Stimulated activated naive CD8-positive, alpha-beta T cell treated with anti-CD3 and anti-CD28 coated beads, Interleukin-15, amount 100 ng/mL, for 72 hours (primary cell): Measurements from ENCODE around the gene SLC38A10.
A peak's percentile ranks its signal among the peaks of the same experiment; 100 is the strongest.

ENCODE experiments used
- ATAC-seq: fragments of 150-1000 bp; cut with Tn5 transposase; 2 replicates; pipeline ENCODE4 v1.10.0; 2021; ENCODE audit warnings: mild to moderate bottlenecking, moderate library complexity
- DNase-seq, 2 donors: peaks; one replicate each; pipeline ENCODE4 v3.0.0; 2021 to 2022
- H3K27ac Mint-ChIP-seq, 2 donors: one replicate each; pipeline ENCODE4 v1.8.0; 2022; ENCODE audit warnings: mild to moderate bottlenecking in 2 of 2, mixed read lengths in 2 of 2, moderate library complexity in 2 of 2
- H3K27me3 Mint-ChIP-seq: one replicate; pipeline ENCODE4 v1.8.0; 2022; ENCODE audit warnings: mixed read lengths
- H3K4me1 Mint-ChIP-seq: one replicate; pipeline ENCODE4 v1.8.0; 2022; ENCODE audit warnings: mild to moderate bottlenecking, mixed read lengths
- H3K4me3 Mint-ChIP-seq, 2 donors: one replicate each; pipeline ENCODE4 v1.8.0; 2022; ENCODE audit warnings: mild to moderate bottlenecking in 2 of 2, mixed read lengths in 2 of 2, moderate library complexity in 1 of 2
- H3K9me3 Mint-ChIP-seq, 2 donors: one replicate each; pipeline ENCODE4 v1.8.0; 2022; ENCODE audit warnings: mixed read lengths in 2 of 2

The SLC38A10 gene

GRCh38 chr17:81240761-81241160 lies 54.3 kb downstream of the SLC38A10 start:
- DNase-seq (no peak), ATAC-seq (no peak)
- Mint-ChIP-seq H3K9me3 (no peaks in the 10 kb centered on the region), H3K27ac (peak overlapping the region in 1 of 2 donors; percentile 6), H3K27me3 (no peaks in the 10 kb centered on the region), H3K4me3 (peak overlapping the region; percentile 94 to 95), H3K4me1 (peaks cover 57% of the 10 kb centered on the region)

- H3K27me3 Mint-ChIP-seq: no peaks in the 10 kb centered on the region
- peak; percentile 21 for ATAC-seq
- DNase-seq: peak; percentile 48 to 74
- peak overlapping the region; percentile 94 to 95 for H3K4me3 Mint-ChIP-seq
- no peaks in the 10 kb centered on the region for H3K9me3 Mint-ChIP-seq
- H3K27ac Mint-ChIP-seq: peak overlapping the region; percentile 96 to 98
- peaks cover 65% of the 10 kb centered on the region for H3K4me1 Mint-ChIP-seq
Measured at GRCh38 chr17:81239714-81240555, 55.2 kb downstream of the SLC38A10 start.

DNA sequence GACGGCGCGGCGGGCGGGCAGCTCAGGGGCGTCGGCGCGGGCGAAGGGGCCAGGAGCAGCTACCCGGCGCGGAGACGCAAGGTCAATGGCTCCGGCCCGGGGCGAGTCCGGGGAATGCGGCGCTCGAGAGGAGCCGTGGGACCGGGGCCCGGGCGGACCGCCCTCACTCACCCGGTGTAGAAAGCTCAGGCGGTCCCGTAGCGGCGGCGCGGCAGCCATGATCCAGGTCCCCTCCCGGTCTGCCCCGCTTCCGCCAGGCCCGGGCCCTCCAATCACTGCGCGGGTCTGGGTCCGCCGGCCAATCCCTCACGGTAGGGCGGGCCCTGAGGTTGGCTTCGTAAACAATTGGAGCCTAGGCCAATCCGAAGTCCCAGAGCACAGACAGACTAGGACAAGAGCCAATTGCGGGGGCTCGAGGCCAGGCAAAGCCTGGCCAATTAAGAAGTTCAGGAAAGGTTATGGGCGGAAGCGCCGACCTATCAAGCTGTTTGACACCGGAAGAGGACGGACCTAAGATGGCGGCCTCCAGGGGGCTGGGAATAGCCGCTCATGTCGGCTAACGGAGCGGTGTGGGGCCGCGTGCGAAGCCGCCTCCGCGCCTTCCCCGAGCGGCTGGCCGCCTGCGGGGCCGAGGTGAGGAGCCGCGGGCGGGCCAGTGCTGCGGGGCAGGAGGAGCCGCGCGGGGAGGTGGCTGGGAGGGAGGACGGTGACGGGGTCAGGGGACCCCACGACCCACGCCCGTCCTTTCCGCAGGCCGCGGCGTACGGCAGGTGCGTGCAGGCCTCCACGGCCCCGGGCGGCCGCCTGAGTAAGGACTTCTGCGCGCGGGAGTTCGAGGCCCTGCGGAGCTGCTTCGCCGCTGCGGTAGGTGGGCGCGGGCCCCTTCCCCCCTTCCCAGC lies 56.0 kb downstream of the SLC38A10 start, which contains the start of the genes NDUFAF8 and TEPSIN:
Gene NDUFAF8 (plus strand): TSS at position 504 of the 899 bp plus-strand sequence. CDS start 46 bp downstream, at position 550.
Gene TEPSIN (minus strand): TSS at position 241 of the 899 bp plus-strand sequence. CDS start 22 bp downstream, at position 219.
- Mint-ChIP-seq H3K27ac (peak within 1 kb of the TSS; percentile 96 to 99), H3K9me3 (no peaks in the 10 kb centered on the region), H3K4me3 (peak within 1 kb of the TSS; percentile 94 to 95), H3K4me1 (peaks cover 65% of the 10 kb centered on the region), H3K27me3 (no peaks in the 10 kb centered on the region)
- ATAC-seq (peak; percentile 97), DNase-seq (peak; percentile 95 to 98)

GRCh38 chr17:81238490-81238814 lies 56.7 kb downstream of the SLC38A10 start:
- no peak for DNase-seq
- no peak for ATAC-seq
- peak overlapping the region in 1 of 2 donors; percentile 67 for H3K27ac Mint-ChIP-seq
- peak overlapping the region; percentile 88 to 89 for H3K4me3 Mint-ChIP-seq
- peaks cover 65% of the 10 kb centered on the region for H3K4me1 Mint-ChIP-seq
- no peaks in the 10 kb centered on the region for H3K27me3 Mint-ChIP-seq
- H3K9me3 Mint-ChIP-seq: no peaks in the 10 kb centered on the region

- Mint-ChIP-seq H3K27me3 (no peaks in the 10 kb centered on the region), H3K9me3 (no peaks in the 10 kb centered on the region), H3K4me1 (peaks cover 65% of the 10 kb centered on the region), H3K27ac (peak overlapping the region in 1 of 2 donors; percentile 67), H3K4me3 (peak overlapping the region; percentile 88 to 89)
- DNase-seq (no peak), ATAC-seq (no peak)
Measured at GRCh38 chr17:81237591-81238489, 57.3 kb downstream of the SLC38A10 start.

DNA sequence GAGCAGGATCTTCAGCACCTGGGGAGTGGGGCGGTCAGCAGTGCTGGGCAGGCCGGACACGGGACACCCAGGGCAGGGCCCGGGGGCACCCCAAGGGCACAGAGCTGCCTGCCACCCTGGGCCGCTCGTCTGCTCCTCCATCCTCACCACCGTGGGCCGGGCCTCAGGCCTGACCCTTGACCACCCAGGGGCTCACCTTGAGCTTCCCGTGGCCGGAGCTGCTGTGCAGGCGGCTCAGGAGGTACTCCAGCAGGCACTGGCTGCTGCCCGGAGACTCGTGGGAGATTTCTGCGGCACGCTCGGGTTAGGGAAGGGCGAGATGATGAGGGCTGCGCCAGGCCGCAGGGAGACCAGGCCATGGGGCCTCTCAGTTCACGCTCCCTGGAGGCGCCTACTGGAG lies 58.3 kb downstream of the SLC38A10 start:
- Mint-ChIP-seq H3K27ac (no peak overlapping the region), H3K27me3 (no peaks in the 10 kb centered on the region)

GRCh38 chr17:81235822-81236740 lies 59.0 kb downstream of the SLC38A10 start:
- peak overlapping the region in 1 of 2 donors; percentile 45 for H3K4me3 Mint-ChIP-seq
- peaks cover 50% of the 10 kb centered on the region for H3K4me1 Mint-ChIP-seq
- DNase-seq (no peak), ATAC-seq (no peak)
- no peaks in the 10 kb centered on the region for H3K9me3 Mint-ChIP-seq
- no peaks in the 10 kb centered on the region for H3K27me3 Mint-ChIP-seq
- peak overlapping the region in 1 of 2 donors; percentile 57 for H3K27ac Mint-ChIP-seq

More for the DNA sequence above, 58.3 kb downstream of the SLC38A10 start:
- Mint-ChIP-seq H3K4me3 (no peak overlapping the region), H3K4me1 (peaks cover 57% of the 10 kb centered on the region), H3K9me3 (no peaks in the 10 kb centered on the region)
- ATAC-seq (no peak), DNase-seq (no peak)

GRCh38 chr17:81234940-81235821 lies 59.9 kb downstream of the SLC38A10 start:
- Mint-ChIP-seq H3K4me3 (no peak overlapping the region), H3K4me1 (peaks cover 41% of the 10 kb centered on the region), H3K27me3 (no peaks in the 10 kb centered on the region), H3K9me3 (no peaks in the 10 kb centered on the region), H3K27ac (peak overlapping the region in 1 of 2 donors; percentile 8)
- DNase-seq (no peak), ATAC-seq (no peak)

GRCh38 chr17:81234506-81234855 lies 60.6 kb downstream of the SLC38A10 start:
- no peaks in the 10 kb centered on the region for H3K27me3 Mint-ChIP-seq
- no peak for ATAC-seq
- no peak for DNase-seq
- H3K27ac Mint-ChIP-seq: no peak overlapping the region
- H3K9me3 Mint-ChIP-seq: no peaks in the 10 kb centered on the region
- H3K4me1 Mint-ChIP-seq: peaks cover 36% of the 10 kb centered on the region
- H3K4me3 Mint-ChIP-seq: no peak overlapping the region

- H3K4me3 Mint-ChIP-seq: no peak overlapping the region
- H3K27me3 Mint-ChIP-seq: no peaks in the 10 kb centered on the region
- peaks cover 36% of the 10 kb centered on the region for H3K4me1 Mint-ChIP-seq
- H3K9me3 Mint-ChIP-seq: no peaks in the 10 kb centered on the region
- DNase-seq (no peak), ATAC-seq (no peak)
- H3K27ac Mint-ChIP-seq: peak overlapping the region in 1 of 2 donors; percentile 34
Measured at GRCh38 chr17:81233811-81234505, 61.1 kb downstream of the SLC38A10 start.

- DNase-seq (no peak), ATAC-seq (peak; percentile 19)
- peaks cover 36% of the 10 kb centered on the region for H3K4me1 Mint-ChIP-seq
- no peak overlapping the region for H3K4me3 Mint-ChIP-seq
- H3K27me3 Mint-ChIP-seq: no peaks in the 10 kb centered on the region
- no peak overlapping the region for H3K27ac Mint-ChIP-seq
- H3K9me3 Mint-ChIP-seq: no peaks in the 10 kb centered on the region
Measured at GRCh38 chr17:81233316-81233715, 61.8 kb downstream of the SLC38A10 start.

- Mint-ChIP-seq H3K27ac (no peak overlapping the region), H3K4me3 (no peak overlapping the region), H3K27me3 (no peaks in the 10 kb centered on the region), H3K9me3 (no peaks in the 10 kb centered on the region), H3K4me1 (peaks cover 38% of the 10 kb centered on the region)
- ATAC-seq (peak; percentile 9), DNase-seq (no peak)
Measured at GRCh38 chr17:81232616-81233241, 62.4 kb downstream of the SLC38A10 start.
